Body of pancreas (tissue), 4 donors: ENCODE data around the gene B4GALT2.

Source experiments
- POLR2A ChIP-seq, 3 donors: fragments of 450-650 bp; IDR thresholded peaks; one replicate each; pipeline ENCODE4 v1.6.1; 2016; ENCODE audit warnings: antibody characterized with exemption in 3 of 3, mild to moderate bottlenecking in 2 of 3
- TF ChIP-seq, protein P1 (sequence below), 7 experiments: fragments of 450-650 bp in 4 of 7; fragments of 200-600 bp in 3 of 7; sonication (generic) in 3 of 7; IDR thresholded peaks; one replicate each; pipeline ENCODE4 v1.5.1; 2016 to 2019; ENCODE audit warnings: antibody characterized with exemption in 7 of 7

GRCh38 chr1:44040418-44040817 is 61.4 kb downstream of the B4GALT2 start:
- TF ChIP-seq, protein P1, sequence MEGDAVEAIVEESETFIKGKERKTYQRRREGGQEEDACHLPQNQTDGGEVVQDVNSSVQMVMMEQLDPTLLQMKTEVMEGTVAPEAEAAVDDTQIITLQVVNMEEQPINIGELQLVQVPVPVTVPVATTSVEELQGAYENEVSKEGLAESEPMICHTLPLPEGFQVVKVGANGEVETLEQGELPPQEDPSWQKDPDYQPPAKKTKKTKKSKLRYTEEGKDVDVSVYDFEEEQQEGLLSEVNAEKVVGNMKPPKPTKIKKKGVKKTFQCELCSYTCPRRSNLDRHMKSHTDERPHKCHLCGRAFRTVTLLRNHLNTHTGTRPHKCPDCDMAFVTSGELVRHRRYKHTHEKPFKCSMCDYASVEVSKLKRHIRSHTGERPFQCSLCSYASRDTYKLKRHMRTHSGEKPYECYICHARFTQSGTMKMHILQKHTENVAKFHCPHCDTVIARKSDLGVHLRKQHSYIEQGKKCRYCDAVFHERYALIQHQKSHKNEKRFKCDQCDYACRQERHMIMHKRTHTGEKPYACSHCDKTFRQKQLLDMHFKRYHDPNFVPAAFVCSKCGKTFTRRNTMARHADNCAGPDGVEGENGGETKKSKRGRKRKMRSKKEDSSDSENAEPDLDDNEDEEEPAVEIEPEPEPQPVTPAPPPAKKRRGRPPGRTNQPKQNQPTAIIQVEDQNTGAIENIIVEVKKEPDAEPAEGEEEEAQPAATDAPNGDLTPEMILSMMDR (IDR thresholded peaks at IDR 0.05) = no peak
- no peak for TF ChIP-seq POLR2A (IDR thresholded peaks at IDR 0.05)
